ENCODE data around the gene SYTL3. TPM values are rescaled to one million over a fixed set of nuclear protein-coding genes. Genes with fewer than 3 reads are reported as not detected.

Gene SYTL3
- total and polyA plus RNA-seq, 9 of the 15 experiments (the other 6 are each of a cell fraction or from before 2014, with no cell fraction given) = 0.04 to 0.46 (median 0.17) TPM; not detected in 1

DNA sequence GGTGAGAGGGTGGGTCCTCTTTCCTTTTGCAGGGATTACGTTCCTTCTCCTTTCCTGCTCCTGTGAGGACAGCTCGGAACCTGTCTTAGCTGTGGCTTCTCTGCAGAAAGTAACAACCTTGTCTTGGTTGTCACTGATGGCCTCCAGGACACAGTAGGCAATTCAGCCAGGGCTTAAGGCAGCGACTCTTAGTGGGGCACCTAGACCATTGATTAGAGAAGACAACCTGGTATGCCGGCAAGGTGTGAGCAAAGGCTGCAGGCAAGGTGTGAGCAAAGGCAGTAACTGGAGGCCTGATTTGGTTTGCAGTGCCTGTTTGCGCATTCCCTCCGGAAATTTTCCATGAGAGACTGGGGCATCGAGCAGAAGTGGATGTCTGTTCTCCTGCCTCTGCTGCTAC is 42.9 kb upstream of the SYTL3 start:
- Histone ChIP-seq H3K4me2 (ENCODE audit: insufficient read depth, low read length) (no peak overlapping the region), H3K4me1 (replicated peaks in 1 of 2; ENCODE audit: control insufficient read depth in 2 of 2, insufficient read depth in 2 of 2, low read length in 2 of 2) (peaks cover 0 to 4% of the 10 kb centered on the region in 2 experiments; a peak in 1 of 5 replicates), H3K36me3 (ENCODE audit: control insufficient read depth, insufficient read depth, low read length) (peaks cover 96% of the 10 kb centered on the region), H3K9me3 (replicated peaks; ENCODE audit: control insufficient read depth, insufficient read depth, low read depth, low read length) (no peaks in the 10 kb centered on the region), H4K20me1 (replicated peaks; ENCODE audit: control insufficient read depth, insufficient read depth, low read length) (no peaks in the 10 kb centered on the region), H3K79me2 (ENCODE audit: control insufficient read depth, insufficient read depth, low read length) (peaks cover 4% of the 10 kb centered on the region; the same call in 1 of the 3 replicates), H3K4me3 (no peak overlapping the region), H3K27me3 (ENCODE audit: control insufficient read depth in 2 of 2, insufficient read depth in 2 of 2, low read length in 2 of 2) (no peaks in the 10 kb centered on the region), H3K9ac (ENCODE audit: insufficient read depth in 1 of 2, low read depth in 2 of 2, low read length in 2 of 2) (no peak overlapping the region), H3K9me1 (ENCODE audit: control insufficient read depth, insufficient read depth, low read length) (no peaks in the 10 kb centered on the region), H3K27ac (ENCODE audit: extremely low read depth, low read depth, low read length) (no peak overlapping the region), H2AFZ (ENCODE audit: low read depth, low read length) (no peak overlapping the region)
- ChIA-PET POLR2A (no interaction called here), CTCF (ENCODE audit: low intra/inter-chr PET ratio) (interaction anchor here (0.8 to 1.2 kb wide), 2 partner anchors 386 to 393 kb away, joined by 3 read pairs; no protein-coding TSS in a partner anchor)
- intact Hi-C loops (cut with micrococcal nuclease) = no loop called here
- BruUV-seq (replicated peaks) = no TSS peak
- 96% methylated on average over 7 of the region's 7 CpGs for WGBS (ENCODE audit: insufficient coverage, low coverage, missing lambda C conversion rate)
- DNase-seq (ENCODE audit: extremely low read depth in 1 of 4, low spot score in 3 of 4) = no peak
- FAIRE-seq = no peak
- ATAC-seq = no peak
- in situ Hi-C loops (cut with MboI) = no loop called here
- TF ChIP-seq MNT (conservative IDR thresholded peaks at IDR 0.05) (no peak), MED1 (CRISPR knock-in tag; IDR thresholded peaks at IDR 0.05; ENCODE audit: borderline replicate concordance) (no peak), NR2C2 (CRISPR knock-in tag; IDR thresholded peaks at IDR 0.05) (no peak), NR2C2 (tag; IDR thresholded peaks at IDR 0.05) (no peak), STAT5B (CRISPR knock-in tag; IDR thresholded peaks at IDR 0.05) (no peak), ETS1 (conservative IDR thresholded peaks at IDR 0.05; ENCODE audit: control insufficient read depth, low read depth, low read length) (no peak), SAFB (IDR thresholded peaks at IDR 0.05; ENCODE audit: borderline replicate concordance, low read depth, low read length) (no peak), RB1 (IDR thresholded peaks at IDR 0.05; ENCODE audit: low read depth) (no peak), NFIC (IDR thresholded peaks at IDR 0.05) (no peak), PHF8 (IDR thresholded peaks at IDR 0.05; ENCODE audit: borderline replicate concordance, low read length) (no peak), ZBTB17 (CRISPR knock-in tag; IDR thresholded peaks at IDR 0.05) (no peak), ZC3H8 (IDR thresholded peaks at IDR 0.05) (no peak), HINFP (tag; conservative IDR thresholded peaks at IDR 0.05; ENCODE audit: low read depth) (no peak)
- TF ChIP-seq, protein P1, sequence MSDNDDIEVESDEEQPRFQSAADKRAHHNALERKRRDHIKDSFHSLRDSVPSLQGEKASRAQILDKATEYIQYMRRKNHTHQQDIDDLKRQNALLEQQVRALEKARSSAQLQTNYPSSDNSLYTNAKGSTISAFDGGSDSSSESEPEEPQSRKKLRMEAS (CRISPR knock-in tag; IDR thresholded peaks at IDR 0.05) = no peak
- TF ChIP-seq, protein P2, sequence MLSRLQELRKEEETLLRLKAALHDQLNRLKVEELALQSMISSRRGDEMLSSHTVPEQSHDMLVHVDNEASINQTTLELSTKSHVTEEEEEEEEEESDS (CRISPR knock-in tag; IDR thresholded peaks at IDR 0.05) = no peak

All from K562 (cell line).